GM12892 (cell line): Measurements from ENCODE around the gene CACNA2D3.
"Not testable (repeated sequence)": the region's sequence is repeated elsewhere in the genome, so short reads cannot be mapped to it uniquely, and the experiment has no call there.

Source experiments
- DNase-seq: peaks from one replicate; pipeline ENCODE4 v3.0.0; 2011; ENCODE audit not compliant: insufficient read length
- FAIRE-seq: peaks from 2 replicates; lab custom pipeline; 2011; peaks lifted over from hg19 to GRCh38; lab: Jason Lieb, UNC
- POLR2A ChIP-seq: IDR thresholded peaks from 2 replicates; pipeline ENCODE4 v1.6.1; 2011; ENCODE audit warnings: low read depth, low read length, control low read depth
- POLR2AphosphoS5 ChIP-seq: IDR thresholded peaks from 2 replicates; pipeline ENCODE4 v1.6.1; 2011; ENCODE audit warnings: low read depth, low read length, control low read depth
- TAF1 ChIP-seq: IDR thresholded peaks from 2 replicates; pipeline ENCODE4 v1.6.1; 2011; ENCODE audit warnings: low read depth, mild to moderate bottlenecking, control low read depth, low read length, borderline replicate concordance

The CACNA2D3 gene

GRCh38 chr3:54427501-54427900, 305.1 kb downstream of the CACNA2D3 start:
- DNase-seq (no peak), FAIRE-seq (no peak)
- TF ChIP-seq POLR2A (no peak), POLR2AphosphoS5 (no peak), TAF1 (no peak)

GRCh38 chr3:54427941-54428871, 305.9 kb downstream of the CACNA2D3 start:
- FAIRE-seq: peak; percentile 50
- TF ChIP-seq POLR2A (no peak), TAF1 (no peak)
- peak; percentile 15 for DNase-seq

- TF ChIP-seq POLR2AphosphoS5 (no peak), POLR2A (no peak), TAF1 (no peak)
- DNase-seq (no peak), FAIRE-seq (no peak)
Measured at GRCh38 chr3:54432975-54433374, 310.6 kb downstream of the CACNA2D3 start.

GRCh38 chr3:54433846-54434245, 311.5 kb downstream of the CACNA2D3 start:
- no peak for TF ChIP-seq POLR2A
- no peak for TF ChIP-seq POLR2AphosphoS5
- no peak for TF ChIP-seq TAF1
- FAIRE-seq (no peak), DNase-seq (no peak)

- DNase-seq: no peak
- no peak for FAIRE-seq
- no peak for TF ChIP-seq POLR2AphosphoS5
- TF ChIP-seq POLR2A: no peak
- TF ChIP-seq TAF1: no peak
Measured at GRCh38 chr3:54434756-54435155, 312.4 kb downstream of the CACNA2D3 start.

- TF ChIP-seq POLR2AphosphoS5: no peak
- TF ChIP-seq TAF1: no peak
- TF ChIP-seq POLR2A: no peak
- DNase-seq: no peak
- FAIRE-seq: no peak
Measured at GRCh38 chr3:54437271-54437670, 314.9 kb downstream of the CACNA2D3 start.

GRCh38 chr3:54443561-54444161, 321.3 kb downstream of the CACNA2D3 start:
- no peak for FAIRE-seq

GRCh38 chr3:54445630-54446029, 323.3 kb downstream of the CACNA2D3 start:
- no peak for TF ChIP-seq POLR2A
- TF ChIP-seq POLR2AphosphoS5: no peak
- TF ChIP-seq TAF1: no peak
- FAIRE-seq (no peak), DNase-seq (no peak)

More at GRCh38 chr3:54443561-54444161, 321.3 kb downstream of the CACNA2D3 start:
- no peak for DNase-seq
- TF ChIP-seq POLR2AphosphoS5 (no peak), POLR2A (no peak), TAF1 (no peak)

- FAIRE-seq: no peak
- TF ChIP-seq POLR2A: no peak
- TF ChIP-seq POLR2AphosphoS5: no peak
- no peak for TF ChIP-seq TAF1
Measured at GRCh38 chr3:54447427-54447826, 325.1 kb downstream of the CACNA2D3 start.

GRCh38 chr3:54454806-54455205, 332.5 kb downstream of the CACNA2D3 start:
- DNase-seq: no peak
- no peak for FAIRE-seq
- TF ChIP-seq TAF1: no peak
- TF ChIP-seq POLR2AphosphoS5: no peak
- no peak for TF ChIP-seq POLR2A

More at GRCh38 chr3:54447427-54447826, 325.1 kb downstream of the CACNA2D3 start:
- no peak for DNase-seq

- FAIRE-seq (no peak), DNase-seq (no peak)
- TF ChIP-seq POLR2A (no peak), POLR2AphosphoS5 (no peak), TAF1 (no peak)
Measured at GRCh38 chr3:54458357-54458756, 336.0 kb downstream of the CACNA2D3 start.

- DNase-seq, FAIRE-seq: not testable (repeated sequence)
Measured at GRCh38 chr3:54464554-54464953, 342.2 kb downstream of the CACNA2D3 start.

GRCh38 chr3:54476891-54477290, 354.5 kb downstream of the CACNA2D3 start:
- TF ChIP-seq TAF1 (no peak), POLR2AphosphoS5 (no peak), POLR2A (no peak)
- DNase-seq: no peak
- FAIRE-seq: no peak
